Natural killer cell (primary cell): ENCODE data around the gene WNK3. TPM values are rescaled to one million over a fixed set of nuclear protein-coding genes. Genes with fewer than 3 reads are reported as not detected.

ENCODE experiments used
- ATAC-seq, 3 donors: fragments of 150-1000 bp in 2 of 3; fragments of 200-7000 bp in 1 of 3; cut with Tn5 transposase; 1 replicate in 1 of 3; 2 replicates in 2 of 3; pipeline ENCODE4 v1.10.0; 2021; ENCODE audit warnings: mild to moderate bottlenecking in 2 of 3, moderate library complexity in 2 of 3
- DNase-seq, 2 donors: peaks; one replicate each; pipeline versions ENCODE4 v3.0.0 to v3.0.0-alpha.2; 2013 to 2021; ENCODE audit warnings: mixed read lengths in 1 of 2
- H3K27ac ChIP-seq: one replicate; pipeline ENCODE4 v1.5.1; 2013; ENCODE audit warnings: mild to moderate bottlenecking, low read length
- H3K27me3 ChIP-seq: one replicate; pipeline ENCODE4 v1.6.1; 2013; ENCODE audit warnings: low read length; ENCODE audit not compliant: control insufficient read depth, insufficient read depth
- H3K36me3 ChIP-seq: one replicate; pipeline ENCODE4 v1.6.1; 2013; ENCODE audit warnings: low read length; ENCODE audit not compliant: control insufficient read depth, insufficient read depth
- H3K4me1 ChIP-seq: one replicate; pipeline ENCODE4 v1.6.1; 2013; ENCODE audit warnings: low read length; ENCODE audit not compliant: control insufficient read depth, insufficient read depth
- H3K4me3 ChIP-seq: one replicate; pipeline ENCODE4 v1.5.1; 2013; ENCODE audit warnings: low read length
- H3K9me3 ChIP-seq: one replicate; pipeline ENCODE4 v1.6.1; 2013; ENCODE audit warnings: low read length; ENCODE audit not compliant: control insufficient read depth, insufficient read depth
- H3K27ac Mint-ChIP-seq, 2 donors: one replicate each; pipeline ENCODE4 v1.8.0; 2022; ENCODE audit warnings: mild to moderate bottlenecking in 2 of 2, mixed read lengths in 2 of 2, moderate library complexity in 1 of 2
- H3K27me3 Mint-ChIP-seq, 2 donors: one replicate each; pipeline ENCODE4 v1.8.0; 2022; ENCODE audit warnings: low read depth in 2 of 2, mixed read lengths in 2 of 2
- H3K36me3 Mint-ChIP-seq: one replicate; pipeline ENCODE4 v1.8.0; 2022; ENCODE audit warnings: mixed read lengths
- H3K4me1 Mint-ChIP-seq, 2 donors: one replicate each; pipeline ENCODE4 v1.8.0; 2022; ENCODE audit warnings: mixed read lengths in 2 of 2
- H3K4me3 Mint-ChIP-seq: one replicate; pipeline ENCODE4 v1.8.0; 2022; ENCODE audit warnings: mild to moderate bottlenecking, moderate library complexity, mixed read lengths
- H3K9me3 Mint-ChIP-seq, 2 donors: one replicate each; pipeline ENCODE4 v1.8.0; 2022; ENCODE audit warnings: mixed read lengths in 2 of 2
- CTCF ChIP-seq: fragments of 200-600 bp; IDR thresholded peaks from one replicate; pipeline ENCODE4 v1.8.0; 2022; ENCODE audit warnings: antibody characterized with exemption
- WGBS: methylation state at CpG from one replicate; pipeline ENCODE4 v1.1.7; 2013; ENCODE audit warnings: missing lambda C conversion rate; ENCODE audit not compliant: insufficient coverage; 5-methylcytosine and 5-hydroxymethylcytosine counted together
- intact Hi-C: fragments of 100-400 bp; cut with micrococcal nuclease; formaldehyde crosslinking; loops from one replicate; pipeline ENCODE4 v1.14.2; 2022
- total RNA-seq, 4 donors: library from RNA; stranded (reverse); fragments of 120-200 nt in 1 of 4; gene quantifications; one replicate each; pipeline versions ENCODE4 v1.2.3 to v1.2.4, GENCODE V29; 2013 to 2022

The WNK3 gene
- total RNA-seq, 3 donors from 2014 or later (not counting 1 experiment from before 2014, with no cell fraction given), result 0.05 to 0.13 TPM; not detected in 1

GRCh38 chrX:54238588-54238987 is 119.3 kb downstream of the WNK3 start:
- Histone ChIP-seq H3K4me3 (no peak overlapping the region), H3K4me1 (no peaks in the 10 kb centered on the region), H3K27ac (no peak overlapping the region), H3K36me3 (no peaks in the 10 kb centered on the region), H3K27me3 (no peaks in the 10 kb centered on the region), H3K9me3 (no peaks in the 10 kb centered on the region)
- Mint-ChIP-seq H3K27me3 (peaks cover 0 to 32% of the 10 kb centered on the region in 2 donors), H3K4me3 (no peak overlapping the region), H3K36me3 (no peaks in the 10 kb centered on the region), H3K9me3 (no peaks in the 10 kb centered on the region), H3K4me1 (no peaks in the 10 kb centered on the region), H3K27ac (no peak overlapping the region)
- no peak for DNase-seq
- TF ChIP-seq CTCF, result no peak
- no peak for ATAC-seq
- intact Hi-C loops, result no loop called here
- WGBS, result 100% methylated on average over 3 of the region's 4 CpGs

GRCh38 chrX:54237014-54237413 is 120.8 kb downstream of the WNK3 start:
- 77% methylated on average over 4 of the region's 4 CpGs for WGBS
- TF ChIP-seq CTCF, result no peak
- Mint-ChIP-seq H3K27ac (no peak overlapping the region), H3K4me3 (no peak overlapping the region), H3K27me3 (peaks cover 0 to 29% of the 10 kb centered on the region in 2 donors), H3K9me3 (no peaks in the 10 kb centered on the region), H3K4me1 (no peaks in the 10 kb centered on the region), H3K36me3 (no peaks in the 10 kb centered on the region)
- no peaks in the 10 kb centered on the region for H3K4me1 ChIP-seq
- H3K27ac ChIP-seq, result no peak overlapping the region
- H3K36me3 ChIP-seq, result no peaks in the 10 kb centered on the region
- DNase-seq, result no peak
- ATAC-seq, result no peak
- H3K9me3 ChIP-seq, result no peaks in the 10 kb centered on the region
- no peak overlapping the region for H3K4me3 ChIP-seq
- H3K27me3 ChIP-seq, result no peaks in the 10 kb centered on the region
- intact Hi-C loops, result no loop called here

GRCh38 chrX:54230435-54231148 is 127.3 kb downstream of the WNK3 start:
- Mint-ChIP-seq H3K4me3 (no peak overlapping the region), H3K27me3 (peaks cover 0 to 15% of the 10 kb centered on the region in 2 donors), H3K9me3 (no peaks in the 10 kb centered on the region), H3K36me3 (no peaks in the 10 kb centered on the region), H3K27ac (no peak overlapping the region), H3K4me1 (no peaks in the 10 kb centered on the region)
- Histone ChIP-seq H3K27ac (no peak overlapping the region), H3K36me3 (no peaks in the 10 kb centered on the region), H3K9me3 (no peaks in the 10 kb centered on the region), H3K4me1 (no peaks in the 10 kb centered on the region), H3K4me3 (no peak overlapping the region), H3K27me3 (no peaks in the 10 kb centered on the region)
- WGBS, result 87% methylated on average over 3 of the region's 4 CpGs
- ATAC-seq (no peak), DNase-seq (no peak)
- intact Hi-C loops, result no loop called here
- no peak for TF ChIP-seq CTCF

GRCh38 chrX:54223581-54223980 is 134.3 kb downstream of the WNK3 start:
- H3K9me3 ChIP-seq, result no peaks in the 10 kb centered on the region
- peaks cover 0 to 8% of the 10 kb centered on the region in 2 donors for H3K27me3 Mint-ChIP-seq

More at GRCh38 chrX:54223581-54223980, 134.3 kb downstream of the WNK3 start:
- Mint-ChIP-seq H3K9me3 (no peaks in the 10 kb centered on the region), H3K4me3 (no peak overlapping the region), H3K4me1 (no peaks in the 10 kb centered on the region), H3K36me3 (no peaks in the 10 kb centered on the region), H3K27ac (no peak overlapping the region)
- Histone ChIP-seq H3K27me3 (no peaks in the 10 kb centered on the region), H3K4me1 (no peaks in the 10 kb centered on the region), H3K36me3 (no peaks in the 10 kb centered on the region), H3K4me3 (no peak overlapping the region), H3K27ac (no peak overlapping the region)
- TF ChIP-seq CTCF, result no peak
- ATAC-seq (no peak), DNase-seq (no peak)
- intact Hi-C loops, result no loop called here
- 100% methylated on average over 2 of the region's 2 CpGs for WGBS
